NCI-H1105 treated with DMSO at 0.1 percent for 48 hours (cell line): Measurements from ENCODE around the gene CLEC2A.

Source experiments
- DNase-seq: peaks from one replicate; lab custom pipeline; 2025; lab: John Stamatoyannopoulos, UW

The CLEC2A gene

DNA sequence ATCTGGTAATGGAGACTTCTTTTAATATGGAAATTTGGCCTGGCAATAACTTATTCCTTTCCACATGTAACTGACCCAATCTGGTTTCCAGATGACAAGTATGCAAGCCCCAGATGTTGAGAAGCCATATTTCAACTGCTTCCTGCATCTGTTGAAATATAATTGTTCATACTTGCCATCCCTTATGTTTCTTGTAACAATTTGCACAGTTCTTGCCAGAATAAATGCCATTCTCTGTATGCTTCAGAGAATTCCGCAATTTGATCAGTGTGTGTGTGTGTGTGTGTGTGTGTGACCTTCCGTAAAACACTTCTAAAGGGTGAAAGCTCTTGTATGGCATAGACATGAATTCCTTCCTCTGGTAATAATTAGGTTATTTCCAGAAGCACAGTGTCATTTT lies 1.8 kb upstream of the CLEC2A start:
- DNase-seq: no peak

DNA sequence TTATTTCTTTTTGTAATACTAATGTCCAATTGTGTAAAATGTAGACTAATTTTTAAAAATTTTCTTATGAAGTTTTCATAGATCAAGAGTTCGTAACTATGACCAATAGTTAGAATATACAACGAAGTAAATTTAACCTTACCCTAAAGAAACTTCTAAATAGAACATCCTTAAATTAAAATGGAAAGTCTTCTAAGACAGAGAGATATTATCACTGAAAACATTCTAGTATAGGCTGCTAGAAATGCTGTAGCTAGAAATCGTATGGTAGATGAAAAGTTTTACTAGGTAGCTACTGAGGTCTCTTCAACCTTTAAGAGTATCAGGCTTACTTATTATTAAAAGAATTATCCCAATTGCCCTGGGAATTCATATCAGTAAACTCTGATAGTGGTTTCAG lies 925 bp downstream of the CLEC2A start:
- DNase-seq: no peak

DNA sequence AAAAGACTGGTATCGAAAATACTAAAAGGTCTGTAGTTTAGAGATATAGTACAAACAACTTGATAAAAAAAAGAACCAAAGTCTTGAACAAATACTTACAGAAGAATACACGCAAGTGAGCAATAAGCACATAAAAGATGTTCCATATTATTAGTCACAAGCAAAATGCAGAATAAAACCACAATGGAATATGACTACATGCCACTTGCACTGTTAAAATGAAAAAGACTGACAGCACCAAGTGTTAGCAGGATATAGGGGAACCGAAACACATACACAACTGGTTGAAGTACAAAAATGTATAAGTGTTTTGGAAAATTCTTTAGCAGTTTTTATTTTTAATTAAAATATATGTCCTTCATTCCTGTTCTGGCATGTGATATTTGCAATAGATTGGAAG lies 3.6 kb downstream of the CLEC2A start:
- no peak for DNase-seq

DNA sequence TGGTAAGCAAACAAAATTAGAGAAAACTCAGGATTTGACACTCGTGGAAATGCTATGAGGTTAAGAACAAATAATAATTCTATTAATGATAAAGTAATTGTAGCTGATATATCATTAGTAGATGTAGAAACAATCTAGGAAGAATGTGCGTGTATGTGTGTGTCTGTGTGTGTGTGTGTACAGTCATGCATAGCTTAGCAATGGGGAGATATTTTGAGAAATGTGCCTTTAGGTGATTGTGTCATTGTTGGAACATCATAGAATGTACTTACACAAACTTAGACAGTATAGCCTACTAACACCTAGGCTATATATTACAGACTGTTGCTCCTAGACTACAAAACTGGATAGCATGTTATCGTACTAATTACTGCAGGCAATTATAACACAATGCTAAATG lies 5.3 kb downstream of the CLEC2A start:
- no peak for DNase-seq

DNA sequence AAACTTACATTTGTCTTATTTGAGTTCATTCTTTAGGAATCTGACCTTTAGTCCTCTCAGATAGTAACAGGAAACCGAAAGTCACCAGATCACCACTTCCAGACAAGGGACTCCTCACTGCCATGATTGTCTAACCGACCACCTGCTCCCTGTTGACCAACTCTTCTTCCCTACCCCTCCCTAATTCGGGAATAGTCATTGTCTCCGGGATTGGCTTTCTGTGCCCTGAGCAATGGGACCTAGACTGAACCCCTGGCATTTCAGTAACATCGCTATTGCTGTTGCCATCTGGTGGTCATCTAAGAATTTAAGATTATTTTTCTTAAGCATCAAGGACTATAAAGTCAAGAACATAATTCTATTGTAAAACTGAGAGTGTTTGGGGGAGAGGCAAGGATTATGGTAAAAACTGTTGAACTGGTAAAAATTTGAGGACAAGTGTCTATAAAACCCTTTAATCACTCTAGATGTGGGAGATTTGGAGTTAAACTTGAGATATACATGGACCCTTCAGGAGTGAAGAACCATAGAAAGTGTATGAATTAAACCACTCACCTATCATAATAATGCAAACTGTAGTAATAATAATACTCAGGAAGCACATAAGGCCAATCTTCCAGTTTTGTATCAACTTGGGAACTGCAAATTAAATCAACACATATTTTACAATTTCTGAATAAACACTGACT lies 6.3 kb downstream of the CLEC2A start:
- peak; percentile 61 for DNase-seq

DNA sequence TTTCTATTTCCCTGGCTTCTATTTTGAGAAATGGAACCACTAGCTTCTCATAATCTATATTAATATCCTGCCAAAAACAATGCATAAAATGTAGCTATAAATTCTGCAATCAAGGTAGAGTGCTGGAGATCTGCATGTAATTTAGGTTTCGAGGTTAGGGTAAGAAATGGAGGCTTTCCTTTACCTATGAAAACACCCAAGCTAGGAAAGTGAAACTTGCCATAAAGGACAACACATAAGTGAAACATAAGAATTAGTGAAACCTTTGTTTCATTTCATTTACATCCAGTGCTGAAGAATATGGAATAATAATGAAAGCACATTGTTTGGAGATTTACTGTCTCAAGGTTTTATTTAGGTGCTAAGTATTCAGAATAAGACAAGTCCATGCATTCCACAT lies 9.7 kb downstream of the CLEC2A start:
- DNase-seq: no peak

DNA sequence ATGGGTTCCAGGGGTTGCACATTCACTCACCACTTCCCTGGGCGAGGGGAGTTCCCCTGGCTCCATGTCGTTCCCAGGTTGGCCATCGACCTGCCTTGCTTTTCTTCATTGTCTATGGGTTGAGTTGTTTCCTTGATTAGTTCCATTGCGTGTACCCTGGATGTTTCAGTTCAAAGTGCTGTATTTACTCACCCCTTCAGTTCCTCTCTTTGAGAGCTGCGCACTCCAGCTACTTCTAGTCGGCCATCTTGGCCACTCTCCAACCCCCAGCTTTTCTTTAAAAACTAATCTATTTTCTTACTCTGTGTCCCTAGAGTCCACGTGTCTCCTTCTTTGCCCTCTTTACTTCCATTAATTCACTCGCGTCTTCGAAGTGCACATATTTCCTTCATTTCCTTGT lies 11.7 kb downstream of the CLEC2A start:
- DNase-seq: no peak

DNA sequence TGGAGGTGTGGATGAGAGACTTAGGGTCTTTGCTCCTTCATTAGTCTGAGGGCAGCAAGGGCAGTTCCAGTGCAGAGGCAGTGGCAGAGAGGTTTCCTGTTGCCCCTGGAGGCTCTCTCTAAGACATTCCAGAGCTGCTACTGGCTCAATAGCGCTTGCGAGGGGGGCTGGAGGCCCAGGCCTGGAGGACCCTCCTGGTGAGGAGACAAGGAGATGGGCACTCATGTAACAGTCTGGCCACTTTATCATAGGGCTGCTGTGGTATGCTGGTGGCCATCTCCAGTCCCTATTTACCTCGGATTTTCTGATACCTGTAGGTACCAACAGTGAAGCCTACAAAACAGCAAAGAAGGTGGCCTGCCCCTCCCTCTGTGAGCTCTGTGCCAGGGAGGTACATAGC lies 12.7 kb downstream of the CLEC2A start:
- DNase-seq: no peak

DNA sequence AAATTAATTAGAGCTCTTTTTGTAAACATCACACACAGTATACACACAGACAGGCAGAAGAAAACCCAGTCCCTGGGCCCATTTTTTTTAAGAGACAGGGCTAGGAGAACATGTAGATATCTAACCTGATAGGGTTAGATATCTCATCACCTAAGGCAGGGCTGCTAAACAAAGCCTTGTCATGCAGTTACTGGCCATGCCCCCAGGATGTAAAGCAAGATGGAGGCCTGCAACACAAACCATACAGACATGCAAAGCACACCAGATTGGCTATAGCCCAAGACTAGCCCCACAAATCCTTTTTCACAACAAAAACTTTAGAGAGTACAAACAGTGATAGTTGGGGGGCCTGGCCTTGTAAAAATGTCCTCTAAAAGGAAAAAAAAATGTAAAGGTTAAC lies 20.5 kb downstream of the CLEC2A start:
- DNase-seq: no peak

DNA sequence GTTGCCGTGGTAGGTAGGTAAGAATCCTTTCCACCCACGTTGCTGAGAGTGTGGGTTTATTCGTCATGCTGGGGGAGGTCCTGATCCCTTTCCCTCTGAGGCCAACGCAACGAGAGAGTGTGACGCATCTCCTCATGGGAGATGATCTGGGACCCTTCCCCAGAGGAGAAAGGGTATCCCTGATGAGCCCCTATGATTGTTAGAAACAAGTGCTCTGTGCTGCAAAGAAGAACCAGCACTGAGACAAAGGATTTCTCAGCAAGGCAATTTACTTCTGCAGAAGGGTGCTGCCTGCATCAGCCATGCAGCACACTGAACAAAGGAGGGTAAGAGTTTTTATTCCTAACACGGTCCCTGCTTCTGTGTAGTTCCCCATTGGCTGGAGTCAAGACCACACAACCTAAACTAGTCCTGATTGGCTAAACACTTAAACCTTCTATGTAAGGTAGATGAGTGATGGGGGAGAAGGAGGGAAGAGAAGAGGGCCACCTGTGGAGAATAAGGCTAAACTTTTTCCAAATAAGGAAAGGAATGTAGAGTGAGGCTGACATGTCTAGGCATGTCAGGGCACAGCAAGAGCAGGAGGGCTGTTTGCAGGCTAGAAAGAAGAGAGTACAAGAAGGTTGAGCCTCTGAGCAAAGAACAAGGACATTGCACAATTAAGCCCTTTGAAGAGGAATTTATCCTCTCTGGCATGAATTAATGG lies 21.3 kb downstream of the CLEC2A start:
- DNase-seq: no peak

DNA sequence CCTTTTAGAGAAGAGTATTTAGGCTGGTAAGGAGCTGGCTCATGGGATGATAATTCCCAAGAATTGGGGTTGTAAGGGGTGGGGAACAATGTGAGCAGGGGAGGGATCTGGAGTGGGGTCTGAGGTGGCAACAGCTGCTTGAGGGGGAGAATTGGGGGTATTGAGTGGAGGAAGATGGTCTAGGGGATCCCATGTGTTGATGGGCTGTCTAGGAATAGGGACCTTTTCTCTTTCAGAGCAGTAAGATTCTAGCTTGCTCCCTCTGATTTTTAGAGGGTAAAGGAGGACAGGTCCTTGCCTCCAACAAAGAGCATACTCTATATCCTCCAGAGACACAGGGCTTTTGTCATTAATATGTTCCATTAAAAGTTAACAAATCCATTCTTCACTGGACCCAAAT lies 22.4 kb downstream of the CLEC2A start:
- DNase-seq: no peak

DNA sequence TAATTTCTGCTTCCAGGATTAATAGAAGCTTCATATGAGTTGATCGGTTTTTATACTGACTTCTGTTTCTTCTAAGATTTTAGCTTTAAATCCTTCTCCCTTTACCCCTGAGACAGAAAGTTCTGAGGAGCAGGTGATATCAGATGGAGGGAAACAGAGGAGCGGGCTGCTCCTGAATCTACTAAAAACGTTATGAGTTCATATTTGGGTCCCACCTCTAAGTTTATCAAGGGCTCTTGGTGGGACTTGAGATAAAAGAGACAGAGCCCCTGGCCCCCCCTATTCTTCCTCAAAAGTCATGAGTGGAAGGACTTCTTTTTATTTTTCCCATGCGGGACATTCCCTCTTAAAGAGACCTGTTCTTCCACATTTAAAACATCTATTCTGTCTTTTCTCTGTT lies 23.8 kb downstream of the CLEC2A start:
- no peak for DNase-seq

DNA sequence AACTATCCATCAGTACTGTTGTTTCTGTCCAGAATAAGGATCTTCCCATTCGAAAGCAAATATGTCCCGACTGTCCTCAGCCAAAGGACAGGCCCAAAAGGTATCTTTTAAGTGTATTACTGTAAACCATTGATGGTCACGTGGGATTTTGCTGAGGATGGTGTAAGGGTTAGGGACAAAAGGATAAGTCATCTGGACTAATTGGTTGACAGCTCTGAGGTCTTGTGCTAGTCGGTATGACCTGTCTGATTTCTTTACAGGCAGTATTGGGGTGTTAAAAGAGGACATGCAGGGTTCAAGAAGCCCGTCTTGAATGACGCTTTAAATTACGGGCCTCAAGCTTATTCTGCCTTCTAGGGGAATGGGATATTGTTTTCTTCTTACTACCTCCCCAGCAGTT lies 24.4 kb downstream of the CLEC2A start:
- no peak for DNase-seq

DNA sequence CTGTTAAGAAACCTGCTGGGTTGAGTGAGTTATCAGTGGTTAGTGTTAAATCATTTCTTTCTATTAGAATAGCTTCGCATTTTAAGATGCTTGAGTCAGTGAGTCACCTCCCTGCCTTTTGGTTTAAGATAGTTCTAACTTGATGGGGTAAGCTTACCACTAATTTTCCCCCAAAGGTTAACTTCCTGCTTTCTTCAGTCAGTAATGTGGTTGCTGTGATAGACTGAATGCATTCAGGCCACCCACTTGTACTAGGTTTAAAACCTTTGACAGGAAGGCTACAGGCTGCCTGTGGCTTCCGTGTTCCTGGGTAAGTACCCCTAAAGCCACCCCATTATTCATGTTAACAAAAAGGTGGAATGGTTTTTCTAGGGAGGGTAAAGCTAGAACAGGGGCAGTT lies 25.3 kb downstream of the CLEC2A start:
- no peak for DNase-seq

DNA sequence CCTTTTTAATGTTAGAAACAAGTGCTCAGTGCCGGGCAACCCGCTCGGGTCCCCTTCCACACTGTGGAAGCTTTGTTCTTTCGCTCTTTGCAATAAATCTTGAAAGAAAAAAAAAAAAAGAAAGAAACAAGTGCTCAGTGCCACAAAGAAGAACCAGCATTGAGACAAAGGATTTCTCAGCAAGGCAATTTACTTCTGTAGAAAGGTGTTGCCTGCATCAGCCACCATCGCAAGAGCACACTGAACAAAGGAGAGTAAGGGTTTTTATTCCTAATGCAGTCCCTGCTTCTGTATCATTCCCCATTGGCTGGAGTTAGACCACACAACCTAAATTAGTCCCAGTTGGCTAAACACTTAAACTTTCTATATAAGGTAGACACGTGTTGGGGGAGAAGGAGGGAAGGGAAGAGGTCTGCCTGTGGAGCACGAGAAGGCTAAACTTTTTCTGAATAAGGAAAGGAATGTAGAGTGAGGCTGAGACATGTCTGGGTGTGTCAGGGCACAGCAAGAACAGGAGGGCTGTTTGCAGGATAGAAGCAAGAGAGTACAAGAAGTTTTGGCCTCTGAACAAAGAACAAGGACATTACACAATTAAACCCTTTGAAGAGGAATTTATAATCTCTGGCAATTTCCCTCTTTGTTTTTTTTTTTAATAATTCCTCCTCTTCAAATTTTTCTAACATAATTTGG lies 29.5 kb downstream of the CLEC2A start:
- DNase-seq: no peak

DNA sequence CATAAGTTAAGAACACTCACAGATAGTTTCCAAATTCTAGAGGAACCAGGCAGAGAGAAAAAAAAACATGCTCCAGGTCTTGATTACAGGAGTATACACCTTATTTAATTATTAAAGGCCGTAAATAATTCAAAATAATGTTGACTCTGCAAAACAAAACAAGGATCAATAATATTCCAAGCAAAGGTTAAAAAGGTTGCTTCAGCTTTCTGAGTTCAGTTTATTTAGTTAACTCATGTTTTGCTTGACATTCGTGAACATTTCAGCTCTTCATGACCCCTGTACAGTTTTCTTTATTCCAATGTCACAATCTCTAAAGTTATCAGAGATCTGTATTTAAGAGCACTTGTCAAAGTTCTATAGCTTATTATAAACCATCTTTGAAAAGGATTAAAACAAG lies 31.2 kb downstream of the CLEC2A start:
- no peak for DNase-seq

DNA sequence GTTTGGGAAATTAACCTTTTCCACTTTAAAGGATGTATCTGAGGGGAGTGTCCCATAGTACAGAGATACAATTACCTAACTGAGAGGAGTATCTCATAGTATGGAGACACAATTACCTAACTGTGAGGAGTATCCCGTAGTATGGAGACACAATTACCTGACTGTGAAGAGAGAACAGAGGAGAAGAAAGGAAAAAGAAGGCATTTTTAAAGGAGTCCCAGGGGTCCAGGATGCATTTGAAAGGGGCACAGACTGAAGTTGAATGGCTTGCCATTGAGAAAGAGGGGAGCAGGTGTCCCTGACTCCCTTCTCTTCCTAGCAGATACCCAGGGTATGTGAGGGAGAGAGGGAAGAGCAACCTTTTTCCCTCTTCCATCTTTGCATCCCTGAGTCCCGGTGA lies 33.0 kb downstream of the CLEC2A start:
- no peak for DNase-seq

DNA sequence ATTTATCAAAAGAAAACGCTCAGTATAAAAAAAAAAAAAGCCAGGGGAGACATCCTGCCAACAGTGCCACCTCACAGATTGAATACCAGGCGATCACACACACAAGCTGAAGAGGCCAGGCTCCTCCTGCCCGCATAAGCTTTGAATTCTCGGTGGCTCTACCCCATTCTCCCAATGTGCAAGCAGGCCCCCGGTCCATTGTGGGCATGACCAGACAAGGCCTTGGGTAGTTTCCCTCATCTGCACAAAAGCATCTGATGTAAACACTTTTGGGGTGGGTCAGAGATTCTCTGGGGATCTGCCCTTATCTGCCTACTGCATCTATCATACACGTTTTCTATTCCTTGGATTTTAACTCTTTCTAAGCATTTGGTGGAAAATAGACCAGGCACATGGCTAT lies 34.6 kb downstream of the CLEC2A start:
- DNase-seq: no peak

DNA sequence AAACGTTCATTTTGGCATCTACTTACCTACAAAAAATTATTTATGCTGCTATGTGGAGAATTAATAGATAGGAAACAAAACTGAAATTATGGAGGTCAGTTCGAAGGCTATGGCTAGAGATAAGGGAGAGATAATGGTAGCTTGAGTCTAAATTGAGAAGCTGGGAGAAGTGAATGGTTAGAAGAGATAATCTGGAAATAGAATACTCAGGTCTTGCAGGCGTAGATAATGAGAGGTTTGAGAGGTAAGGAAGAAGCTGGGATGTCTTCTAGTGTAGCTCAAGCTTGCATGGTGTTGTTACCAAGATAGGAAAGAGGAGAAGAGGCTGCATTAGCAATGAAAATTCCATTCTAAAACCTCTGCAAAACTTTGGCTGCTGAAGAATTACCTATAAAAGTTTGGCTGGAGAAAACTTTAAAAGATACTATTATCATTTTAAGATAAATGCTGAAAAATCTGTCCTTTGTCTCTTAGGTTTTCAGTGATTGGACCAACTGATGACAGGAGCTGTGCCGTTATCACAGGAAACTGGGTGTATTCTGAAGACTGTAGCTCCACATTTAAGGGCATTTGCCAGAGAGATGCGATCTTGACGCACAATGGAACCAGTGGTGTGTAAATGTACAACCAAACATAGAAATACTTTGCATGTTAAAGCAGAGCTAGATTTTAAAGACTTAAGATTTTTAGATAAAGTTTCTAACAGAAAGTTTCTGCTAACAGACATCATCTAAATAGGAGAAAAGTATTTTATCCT lies 36.8 kb downstream of the CLEC2A start:
- no peak for DNase-seq

DNA sequence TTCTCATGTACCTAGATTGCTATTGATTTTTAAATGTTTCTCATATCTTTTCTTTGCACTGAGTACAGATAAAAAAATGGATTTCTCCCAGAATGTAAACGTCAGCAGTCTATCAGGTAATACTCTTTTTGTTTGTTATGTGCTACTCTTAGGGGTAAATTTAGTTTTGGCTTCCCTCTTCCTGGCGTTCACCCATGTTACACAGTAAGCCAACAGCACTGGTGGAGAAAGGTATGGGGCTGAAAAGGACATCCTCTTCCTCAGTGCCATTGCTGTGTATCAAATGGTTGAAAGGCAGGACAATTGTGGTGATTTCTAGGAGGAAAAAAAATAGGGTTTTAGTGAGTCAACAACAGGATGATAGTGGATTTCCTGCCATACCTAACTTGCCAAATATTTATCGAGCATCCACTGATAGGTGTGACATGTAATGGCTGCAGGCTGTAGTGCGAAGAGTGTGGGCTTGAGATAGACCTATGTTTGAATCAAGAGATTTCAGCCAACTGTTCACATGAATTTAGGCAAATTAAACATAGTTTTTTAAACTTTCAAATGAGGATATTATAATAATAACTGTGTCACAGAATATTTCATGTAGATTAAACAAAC lies 43.4 kb downstream of the CLEC2A start:
- DNase-seq: no peak

DNA sequence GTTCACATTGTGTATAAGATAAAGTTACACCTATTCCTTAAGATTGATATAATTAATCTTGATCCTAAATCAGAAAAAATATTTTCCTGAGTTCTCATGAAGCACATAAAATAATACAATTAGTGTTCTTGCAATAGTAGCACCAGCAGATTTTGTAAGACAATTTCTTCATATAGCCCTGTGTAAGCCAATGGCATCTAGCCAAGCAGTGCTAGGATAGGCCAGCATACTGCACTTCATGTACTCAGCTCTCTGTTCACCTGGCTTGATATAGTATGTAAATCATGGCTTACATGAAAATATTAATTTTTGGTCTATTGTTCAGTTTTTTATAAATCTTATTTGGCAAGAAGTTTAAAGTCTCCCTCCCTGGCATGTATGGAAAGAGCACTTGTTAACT lies 49.0 kb downstream of the CLEC2A start:
- DNase-seq: peak; percentile 76

DNA sequence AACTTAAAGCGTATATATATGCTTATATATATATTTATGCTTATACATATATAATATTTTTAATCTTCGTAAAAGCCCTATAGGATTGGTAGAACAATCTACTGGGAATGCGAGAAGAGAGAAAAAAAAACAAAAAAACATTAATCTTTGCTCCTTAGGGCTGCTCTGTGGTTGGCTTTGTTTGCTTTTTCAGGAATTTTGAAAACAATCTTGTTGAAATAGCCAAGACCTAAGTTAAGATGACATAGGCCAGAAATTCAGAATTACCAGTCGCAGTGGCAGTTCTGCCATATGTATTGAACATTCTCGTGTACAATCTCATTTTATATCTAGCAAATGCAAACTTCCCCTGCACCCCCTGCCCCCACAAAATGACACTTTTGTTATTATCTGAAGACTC lies 50.2 kb downstream of the CLEC2A start:
- no peak for DNase-seq
